Neural cell (in vitro differentiated cells): ENCODE data around the gene NOS1AP.

Experiments
- CTCF ChIP-seq: fragments of 450-650 bp; IDR thresholded peaks from 2 replicates; pipeline ENCODE4 v1.5.1; 2014; ENCODE audit warnings: antibody characterized with exemption, mild to moderate bottlenecking, moderate library complexity; ENCODE audit not compliant: poor library complexity, severe bottlenecking
- EP300 ChIP-seq: fragments of 450-650 bp; conservative IDR thresholded peaks from 2 replicates; pipeline ENCODE4 v1.6.1; 2014; ENCODE audit warnings: antibody characterized with exemption, mild to moderate bottlenecking, moderate library complexity; ENCODE audit not compliant: poor library complexity, severe bottlenecking
- POLR2AphosphoS5 ChIP-seq: IDR thresholded peaks from 2 replicates; pipeline ENCODE4 v1.6.1; 2012
- TF ChIP-seq, protein P1 (sequence below): IDR thresholded peaks from 2 replicates; pipeline ENCODE4 v1.6.1; 2012; ENCODE audit warnings: borderline replicate concordance

GRCh38 chr1:162259894-162260455 is 190.5 kb downstream of the NOS1AP start:
- TF ChIP-seq CTCF (no peak), POLR2AphosphoS5 (no peak), EP300 (no peak)
- TF ChIP-seq, protein P1, sequence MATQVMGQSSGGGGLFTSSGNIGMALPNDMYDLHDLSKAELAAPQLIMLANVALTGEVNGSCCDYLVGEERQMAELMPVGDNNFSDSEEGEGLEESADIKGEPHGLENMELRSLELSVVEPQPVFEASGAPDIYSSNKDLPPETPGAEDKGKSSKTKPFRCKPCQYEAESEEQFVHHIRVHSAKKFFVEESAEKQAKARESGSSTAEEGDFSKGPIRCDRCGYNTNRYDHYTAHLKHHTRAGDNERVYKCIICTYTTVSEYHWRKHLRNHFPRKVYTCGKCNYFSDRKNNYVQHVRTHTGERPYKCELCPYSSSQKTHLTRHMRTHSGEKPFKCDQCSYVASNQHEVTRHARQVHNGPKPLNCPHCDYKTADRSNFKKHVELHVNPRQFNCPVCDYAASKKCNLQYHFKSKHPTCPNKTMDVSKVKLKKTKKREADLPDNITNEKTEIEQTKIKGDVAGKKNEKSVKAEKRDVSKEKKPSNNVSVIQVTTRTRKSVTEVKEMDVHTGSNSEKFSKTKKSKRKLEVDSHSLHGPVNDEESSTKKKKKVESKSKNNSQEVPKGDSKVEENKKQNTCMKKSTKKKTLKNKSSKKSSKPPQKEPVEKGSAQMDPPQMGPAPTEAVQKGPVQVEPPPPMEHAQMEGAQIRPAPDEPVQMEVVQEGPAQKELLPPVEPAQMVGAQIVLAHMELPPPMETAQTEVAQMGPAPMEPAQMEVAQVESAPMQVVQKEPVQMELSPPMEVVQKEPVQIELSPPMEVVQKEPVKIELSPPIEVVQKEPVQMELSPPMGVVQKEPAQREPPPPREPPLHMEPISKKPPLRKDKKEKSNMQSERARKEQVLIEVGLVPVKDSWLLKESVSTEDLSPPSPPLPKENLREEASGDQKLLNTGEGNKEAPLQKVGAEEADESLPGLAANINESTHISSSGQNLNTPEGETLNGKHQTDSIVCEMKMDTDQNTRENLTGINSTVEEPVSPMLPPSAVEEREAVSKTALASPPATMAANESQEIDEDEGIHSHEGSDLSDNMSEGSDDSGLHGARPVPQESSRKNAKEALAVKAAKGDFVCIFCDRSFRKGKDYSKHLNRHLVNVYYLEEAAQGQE: no peak
